Mesenchymal stem cell (in vitro differentiated cells and primary cell): ENCODE data around the gene MKI67.

Experiments
- DNase-seq: peaks from one replicate; pipeline ENCODE4 v3.0.0-alpha.2; 2013
- H2AFZ ChIP-seq: one replicate; pipeline ENCODE4 v1.6.1; 2013; ENCODE audit warnings: low read depth, mild to moderate bottlenecking, control low read depth, inconsistent platforms, low read length, moderate library complexity
- H2AK5ac ChIP-seq: 2 replicates; pipeline ENCODE4 v1.6.1; 2013; ENCODE audit warnings: low read length, moderate library complexity, mild to moderate bottlenecking, inconsistent platforms; ENCODE audit not compliant: severe bottlenecking
- H2BK120ac ChIP-seq: one replicate; pipeline ENCODE4 v1.6.1; 2013; ENCODE audit warnings: low read depth, mild to moderate bottlenecking, inconsistent platforms, low read length, moderate library complexity
- H2BK12ac ChIP-seq, 2 experiments: one replicate each; pipeline ENCODE4 v1.6.1; 2013; ENCODE audit warnings: inconsistent platforms in 2 of 2, low read length in 2 of 2, mild to moderate bottlenecking in 2 of 2, moderate library complexity in 2 of 2, control low read depth in 1 of 2
- H2BK15ac ChIP-seq: one replicate; pipeline ENCODE4 v1.6.1; 2013; ENCODE audit warnings: mild to moderate bottlenecking, low read depth, inconsistent platforms; ENCODE audit not compliant: poor library complexity, severe bottlenecking
- H2BK5ac ChIP-seq: 2 replicates; pipeline ENCODE4 v1.6.1; 2013; ENCODE audit warnings: low read depth, mild to moderate bottlenecking, low read length, control low read depth, inconsistent platforms; ENCODE audit not compliant: poor library complexity, severe bottlenecking
- H3K14ac ChIP-seq, 2 experiments: one replicate each; pipeline ENCODE4 v1.6.1; 2013; ENCODE audit warnings: inconsistent platforms in 2 of 2, low read length in 2 of 2, control low read depth in 1 of 2, mild to moderate bottlenecking in 1 of 2, moderate library complexity in 1 of 2
- H3K18ac ChIP-seq, 2 experiments: one replicate each; pipeline ENCODE4 v1.6.1; 2013; ENCODE audit warnings: inconsistent platforms in 2 of 2, low read length in 2 of 2, control low read depth in 1 of 2, low read depth in 1 of 2, mild to moderate bottlenecking in 1 of 2
- H3K23ac ChIP-seq, 2 experiments: one replicate each; pipeline ENCODE4 v1.6.1; 2013; ENCODE audit warnings: inconsistent platforms in 2 of 2, low read length in 2 of 2, mild to moderate bottlenecking in 2 of 2, moderate library complexity in 2 of 2, control low read depth in 1 of 2
- H3K27ac ChIP-seq: 2 replicates; pipeline ENCODE4 v1.5.1; 2013; ENCODE audit warnings: mild to moderate bottlenecking, moderate library complexity, low read length, control low read depth, inconsistent platforms; ENCODE audit not compliant: poor library complexity, severe bottlenecking
- H3K27me3 ChIP-seq, 2 experiments: 2 replicates each; pipeline versions ENCODE4 v1.6.1 to v1.7.0; 2013; ENCODE audit warnings: low read length in 2 of 2, mild to moderate bottlenecking in 2 of 2, moderate library complexity in 2 of 2, control low read depth in 1 of 2, inconsistent platforms in 1 of 2; ENCODE audit not compliant: control insufficient read depth in 1 of 2, insufficient read depth in 1 of 2
- H3K36me3 ChIP-seq, 2 experiments: 2 replicates each; pipeline versions ENCODE4 v1.6.1 to v1.7.0; 2013; ENCODE audit warnings: low read length in 2 of 2, control low read depth in 1 of 2, inconsistent platforms in 1 of 2, low read depth in 1 of 2, mild to moderate bottlenecking in 1 of 2; ENCODE audit not compliant: insufficient read depth in 2 of 2, control insufficient read depth in 1 of 2
- H3K4ac ChIP-seq, 2 experiments: one replicate each; pipeline ENCODE4 v1.6.1; 2013; ENCODE audit warnings: inconsistent platforms in 2 of 2, low read length in 2 of 2, mild to moderate bottlenecking in 2 of 2, moderate library complexity in 2 of 2, control low read depth in 1 of 2, low read depth in 1 of 2
- H3K4me1 ChIP-seq: 2 replicates; pipeline ENCODE4 v1.6.1; 2013; ENCODE audit warnings: low read depth, low read length, control low read depth; ENCODE audit not compliant: control insufficient read depth, insufficient read depth
- H3K4me2 ChIP-seq: 2 replicates; pipeline ENCODE4 v1.6.1; 2013; ENCODE audit warnings: low read length, mild to moderate bottlenecking, inconsistent platforms; ENCODE audit not compliant: poor library complexity, severe bottlenecking
- H3K4me3 ChIP-seq, 2 experiments: 2 replicates each; pipeline versions ENCODE4 v1.5.1 to v1.7.0; 2013; ENCODE audit warnings: low read length in 2 of 2, mild to moderate bottlenecking in 2 of 2, control low read depth in 1 of 2, low read depth in 1 of 2; ENCODE audit not compliant: insufficient read depth in 1 of 2
- H3K79me1 ChIP-seq: replicated peaks from 2 replicates; pipeline ENCODE4 v1.6.1; 2013; ENCODE audit warnings: mild to moderate bottlenecking, control low read depth, low read length, inconsistent platforms; ENCODE audit not compliant: poor library complexity, severe bottlenecking
- H3K9ac ChIP-seq: 2 replicates; pipeline ENCODE4 v1.7.0; 2013; ENCODE audit warnings: mild to moderate bottlenecking, low read length, moderate library complexity
- H3K9me3 ChIP-seq: 2 replicates; pipeline ENCODE4 v1.7.0; 2013; ENCODE audit warnings: mild to moderate bottlenecking, low read length; ENCODE audit not compliant: control insufficient read depth
- H4K8ac ChIP-seq: one replicate; pipeline ENCODE4 v1.6.1; 2013; ENCODE audit warnings: inconsistent platforms, mild to moderate bottlenecking, low read length, moderate library complexity
- H4K91ac ChIP-seq: one replicate; pipeline ENCODE4 v1.6.1; 2013; ENCODE audit warnings: mild to moderate bottlenecking, low read length, inconsistent platforms
- WGBS: methylation state at CpG from one replicate; pipeline ENCODE4 v1.1.7; 2013; ENCODE audit warnings: mixed read lengths; 5-methylcytosine and 5-hydroxymethylcytosine counted together

The MKI67 gene

DNA sequence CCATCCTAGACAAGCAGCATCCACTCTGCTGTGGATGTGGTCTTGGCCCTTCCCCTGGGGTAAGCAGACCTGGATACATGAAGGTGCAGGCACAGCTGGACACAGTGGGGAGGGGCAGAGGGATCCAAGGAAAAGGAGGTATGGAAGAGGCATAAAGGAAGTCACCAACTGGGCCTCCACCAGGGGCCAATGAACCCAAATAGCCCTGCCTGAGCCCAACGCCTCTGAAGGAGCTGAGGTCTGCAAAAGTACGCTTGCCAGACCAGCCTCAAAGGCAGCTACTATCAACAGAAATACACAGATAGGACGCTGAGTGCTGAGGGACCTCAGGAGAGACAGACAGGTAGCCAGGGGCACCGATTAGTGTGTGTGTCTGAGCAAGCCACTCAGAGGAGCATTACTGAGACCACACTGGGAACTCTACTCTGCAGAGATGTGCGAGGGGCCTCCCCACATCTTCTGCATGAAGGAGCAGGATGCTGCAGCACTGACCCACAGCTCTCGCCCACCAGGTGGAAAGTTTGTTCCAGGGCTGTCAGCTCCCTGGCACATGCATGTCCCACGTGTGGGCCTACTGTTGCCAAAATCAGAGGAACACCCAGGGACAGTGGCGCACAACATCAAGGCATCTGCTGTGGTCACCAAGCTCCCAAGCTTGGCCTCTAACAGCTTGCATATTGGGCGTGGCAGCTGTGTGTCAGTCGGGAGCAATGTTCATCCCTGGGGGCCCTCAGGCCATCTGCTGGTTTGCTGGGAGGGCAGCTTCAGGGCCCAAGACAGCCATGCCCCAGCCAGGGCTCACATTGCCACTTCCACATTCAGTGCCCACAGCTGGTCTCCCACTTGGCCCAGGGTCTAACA lies 40.0 kb downstream of the MKI67 start:
- Histone ChIP-seq H2BK5ac (no peak overlapping the region), H3K27ac (no peak overlapping the region), H3K4me3 (no peak overlapping the region), H3K27me3 (peaks cover 0 to 16% of the 10 kb centered on the region in 2 experiments), H4K91ac (peak overlapping the region; percentile 46), H3K4me1 (peaks cover 4% of the 10 kb centered on the region), H2BK15ac (no peak overlapping the region), H3K23ac (no peak overlapping the region), H2AK5ac (no peak overlapping the region), H3K18ac (peak overlapping the region in 1 of 2 experiments; percentile 24), H3K79me1 (no peaks in the 10 kb centered on the region), H3K4ac (no peak overlapping the region), H3K9me3 (no peaks in the 10 kb centered on the region), H2BK12ac (no peak overlapping the region), H3K4me2 (no peak overlapping the region), H3K14ac (peak overlapping the region in 1 of 2 experiments; percentile 9), H2BK120ac (no peak overlapping the region), H2AFZ (no peak overlapping the region), H3K36me3 (peaks cover 2 to 7% of the 10 kb centered on the region in 2 experiments), H3K9ac (no peak overlapping the region), H4K8ac (no peak overlapping the region)
- WGBS = 80% methylated on average over 10 of the region's 10 CpGs
- DNase-seq = no peak

DNA sequence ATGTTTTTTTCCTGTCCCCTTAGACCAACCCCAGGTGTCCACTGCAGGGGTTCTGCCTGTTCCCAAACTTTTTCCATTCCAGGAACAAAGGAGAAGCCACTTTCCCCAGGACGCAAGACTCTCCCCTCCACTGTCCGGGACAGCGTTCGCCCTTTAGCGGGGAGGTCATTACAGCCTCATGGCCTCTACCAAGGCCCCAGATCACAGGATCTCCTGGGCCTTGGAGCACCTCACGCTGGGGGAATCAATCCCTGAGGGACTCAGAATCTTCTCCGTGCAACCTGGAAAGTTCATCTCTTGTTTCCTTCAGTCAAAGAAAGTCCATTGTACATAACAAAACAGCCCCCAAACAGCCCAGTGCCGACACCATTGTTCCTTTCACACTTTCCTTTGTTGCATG lies 41.2 kb downstream of the MKI67 start:
- no peak overlapping the region for H2BK120ac ChIP-seq
- H3K9me3 ChIP-seq = no peaks in the 10 kb centered on the region
- H3K18ac ChIP-seq = no peak overlapping the region
- no peak overlapping the region for H2AFZ ChIP-seq
- no peaks in the 10 kb centered on the region for H3K79me1 ChIP-seq
- no peak overlapping the region for H2BK12ac ChIP-seq
- DNase-seq = no peak
- H3K14ac ChIP-seq = no peak overlapping the region
- H3K4me1 ChIP-seq = peaks cover 4% of the 10 kb centered on the region
- H3K27me3 ChIP-seq = peaks cover 0 to 16% of the 10 kb centered on the region in 2 experiments
- H4K91ac ChIP-seq = no peak overlapping the region
- H3K27ac ChIP-seq = no peak overlapping the region
- H3K23ac ChIP-seq = no peak overlapping the region
- no peak overlapping the region for H2BK5ac ChIP-seq
- H3K4me3 ChIP-seq = no peak overlapping the region
- no peak overlapping the region for H3K4ac ChIP-seq
- no peak overlapping the region for H3K4me2 ChIP-seq
- 94% methylated on average over 8 of the region's 8 CpGs for WGBS
- no peak overlapping the region for H2BK15ac ChIP-seq
- H3K9ac ChIP-seq = no peak overlapping the region
- H2AK5ac ChIP-seq = no peak overlapping the region
- H4K8ac ChIP-seq = no peak overlapping the region
- H3K36me3 ChIP-seq = peaks cover 8 to 9% of the 10 kb centered on the region in 2 experiments

DNA sequence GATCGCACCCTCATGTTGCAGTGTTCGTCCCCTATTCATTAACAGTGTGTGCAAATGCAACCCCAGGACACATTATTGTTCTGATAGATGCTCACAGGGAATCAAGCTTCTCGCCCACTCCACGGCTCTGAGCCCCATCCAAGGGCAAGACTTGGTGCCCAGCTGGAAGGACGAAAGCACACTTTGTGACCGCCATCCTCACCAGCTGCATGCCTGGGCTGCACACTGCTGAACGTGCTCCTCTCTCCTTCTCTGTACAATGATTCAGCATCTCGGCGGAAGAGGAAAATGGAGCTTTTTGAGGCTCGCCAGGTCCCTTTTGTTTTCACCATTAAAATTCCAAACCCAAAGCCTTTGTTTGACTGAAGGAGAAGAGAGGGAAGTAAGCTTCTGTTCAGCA lies 41.9 kb downstream of the MKI67 start:
- H3K36me3 ChIP-seq = peaks cover 8 to 13% of the 10 kb centered on the region in 2 experiments
- H2AK5ac ChIP-seq = no peak overlapping the region
- H2BK5ac ChIP-seq = no peak overlapping the region
- H2AFZ ChIP-seq = no peak overlapping the region
- H3K27me3 ChIP-seq = peaks cover 0 to 11% of the 10 kb centered on the region in 2 experiments
- no peak overlapping the region for H3K23ac ChIP-seq
- H3K9me3 ChIP-seq = no peaks in the 10 kb centered on the region
- no peaks in the 10 kb centered on the region for H3K79me1 ChIP-seq
- H4K8ac ChIP-seq = no peak overlapping the region
- no peak overlapping the region for H3K4me3 ChIP-seq
- H3K4me1 ChIP-seq = peaks cover 4% of the 10 kb centered on the region
- H2BK120ac ChIP-seq = no peak overlapping the region
- no peak overlapping the region for H3K4ac ChIP-seq
- H2BK15ac ChIP-seq = no peak overlapping the region
- no peak overlapping the region for H3K18ac ChIP-seq
- 96% methylated on average over 6 of the region's 10 CpGs for WGBS
- no peak overlapping the region for H4K91ac ChIP-seq
- no peak overlapping the region for H3K27ac ChIP-seq
- H2BK12ac ChIP-seq = no peak overlapping the region
- H3K4me2 ChIP-seq = no peak overlapping the region
- no peak for DNase-seq
- H3K14ac ChIP-seq = no peak overlapping the region
- no peak overlapping the region for H3K9ac ChIP-seq

DNA sequence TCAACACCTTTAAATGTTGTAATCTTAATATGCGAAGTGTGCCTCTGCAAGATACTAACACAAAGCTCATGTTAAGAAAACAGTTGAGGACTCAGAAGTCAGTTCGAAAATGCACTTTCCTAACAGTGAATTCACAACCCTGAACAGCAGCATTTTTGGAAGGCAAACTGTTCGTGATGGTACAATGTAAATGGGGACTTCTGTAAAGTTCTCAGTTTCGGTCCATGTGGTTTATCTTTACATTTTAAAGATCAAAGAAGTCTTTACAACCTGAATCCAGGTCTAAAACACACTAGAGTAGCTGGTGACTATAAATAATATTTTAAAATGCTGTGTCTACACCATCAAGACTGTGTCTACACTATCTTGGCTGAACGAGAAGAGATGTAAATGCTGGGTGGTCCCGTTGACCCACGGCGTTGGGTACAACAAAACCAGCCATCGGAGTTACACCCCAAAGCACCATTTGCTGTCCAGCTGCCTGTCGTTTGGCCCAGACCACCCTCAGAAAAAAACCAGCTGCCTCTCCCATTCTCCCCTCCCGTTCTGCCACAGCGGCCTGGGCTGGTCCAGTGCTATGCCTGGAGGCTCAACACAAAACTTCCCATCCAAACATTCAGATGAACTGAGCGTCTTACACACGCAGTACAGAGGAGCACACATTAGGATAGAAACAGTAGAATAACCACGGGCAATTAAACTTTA lies 42.9 kb downstream of the MKI67 start:
- no peak overlapping the region for H3K18ac ChIP-seq
- no peak for DNase-seq

More for the DNA sequence above, 42.9 kb downstream of the MKI67 start:
- Histone ChIP-seq H3K14ac (no peak overlapping the region), H2AK5ac (no peak overlapping the region), H3K4me3 (no peak overlapping the region), H3K27ac (no peak overlapping the region), H3K23ac (no peak overlapping the region), H2BK120ac (no peak overlapping the region), H2BK5ac (no peak overlapping the region), H2BK12ac (no peak overlapping the region), H3K4ac (no peak overlapping the region), H4K91ac (no peak overlapping the region), H2AFZ (no peak overlapping the region), H3K4me1 (peaks cover 4% of the 10 kb centered on the region), H3K9me3 (no peaks in the 10 kb centered on the region), H3K4me2 (no peak overlapping the region), H3K9ac (no peak overlapping the region), H3K36me3 (peaks cover 8 to 19% of the 10 kb centered on the region in 2 experiments), H2BK15ac (no peak overlapping the region), H3K79me1 (no peaks in the 10 kb centered on the region), H4K8ac (no peak overlapping the region), H3K27me3 (peaks cover 0 to under 1% of the 10 kb centered on the region in 2 experiments)
- WGBS = 94% methylated on average over 9 of the region's 15 CpGs
